IPS-20b (cell line): ENCODE results near the gene ATP1B3.

ENCODE experiments used
- H3K27ac ChIP-seq: one replicate; pipeline ENCODE4 v1.5.1; 2013; ENCODE audit warnings: low read length
- H3K27me3 ChIP-seq: 2 replicates; pipeline ENCODE4 v1.6.1; 2013; ENCODE audit warnings: mild to moderate bottlenecking, low read length, inconsistent platforms; ENCODE audit not compliant: insufficient read depth
- H3K36me3 ChIP-seq: 2 replicates; pipeline ENCODE4 v1.6.1; 2013; ENCODE audit warnings: low read depth, mild to moderate bottlenecking, inconsistent platforms, low read length, moderate library complexity; ENCODE audit not compliant: insufficient read depth
- H3K4me1 ChIP-seq: 2 replicates; pipeline ENCODE4 v1.6.1; 2013; ENCODE audit warnings: mild to moderate bottlenecking, control low read depth, inconsistent platforms, low read length, moderate library complexity; ENCODE audit not compliant: insufficient read depth
- H3K4me3 ChIP-seq: 2 replicates; pipeline ENCODE4 v1.5.1; 2013; ENCODE audit warnings: mild to moderate bottlenecking, low read length, inconsistent platforms
- H3K9ac ChIP-seq: 2 replicates; pipeline ENCODE4 v1.6.1; 2013; ENCODE audit warnings: low read depth, mild to moderate bottlenecking, inconsistent platforms, low read length, moderate library complexity
- H3K9me3 ChIP-seq: 2 replicates; pipeline ENCODE4 v1.6.1; 2013; ENCODE audit warnings: mild to moderate bottlenecking, low read depth, low read length, inconsistent platforms; ENCODE audit not compliant: insufficient read depth

The ATP1B3 gene

GRCh38 chr3:141876381-141876890, at the start of gene ATP1B3:
Gene ATP1B3 (plus strand): TSS chr3:141876643. CDS start chr3:141876802, 159 bp downstream.
- peak within 1 kb of the TSS; percentile 92 for H3K9ac ChIP-seq

GRCh38 chr3:141828487-141828886, 48.0 kb upstream of the ATP1B3 start:
- no peaks in the 10 kb centered on the region for H3K9me3 ChIP-seq
- H3K4me3 ChIP-seq = no peak overlapping the region
- H3K27ac ChIP-seq = no peak overlapping the region
- H3K36me3 ChIP-seq = no peaks in the 10 kb centered on the region
- no peak overlapping the region for H3K9ac ChIP-seq
- H3K27me3 ChIP-seq = no peaks in the 10 kb centered on the region
- H3K4me1 ChIP-seq = peaks cover 12% of the 10 kb centered on the region; the same call in 1 of the 2 replicates

More at GRCh38 chr3:141876381-141876890, at the start of gene ATP1B3:
- Histone ChIP-seq H3K4me1 (peaks cover 9% of the 10 kb centered on the region; the same call in 1 of the 2 replicates), H3K27ac (peak within 1 kb of the TSS; percentile 44), H3K36me3 (0 out of 2 replicates have a peak, but pooled peaks cover 4% of the 10 kb centered on the region), H3K9me3 (no peaks in the 10 kb centered on the region), H3K27me3 (no peaks in the 10 kb centered on the region), H3K4me3 (peak within 1 kb of the TSS; percentile 92)

GRCh38 chr3:141828890-141829289, 47.6 kb upstream of the ATP1B3 start:
- no peaks in the 10 kb centered on the region for H3K27me3 ChIP-seq
- peaks cover 12% of the 10 kb centered on the region; the same call in 1 of the 2 replicates for H3K4me1 ChIP-seq
- H3K9me3 ChIP-seq = no peaks in the 10 kb centered on the region
- no peak overlapping the region for H3K27ac ChIP-seq
- no peak overlapping the region for H3K4me3 ChIP-seq
- H3K36me3 ChIP-seq = no peaks in the 10 kb centered on the region
- no peak overlapping the region for H3K9ac ChIP-seq

- no peaks in the 10 kb centered on the region for H3K9me3 ChIP-seq
- H3K4me3 ChIP-seq = no peak overlapping the region
- no peaks in the 10 kb centered on the region for H3K36me3 ChIP-seq
- H3K9ac ChIP-seq = no peak overlapping the region
- H3K27me3 ChIP-seq = no peaks in the 10 kb centered on the region
- H3K4me1 ChIP-seq = peaks cover 12% of the 10 kb centered on the region; the same call in 1 of the 2 replicates
- H3K27ac ChIP-seq = no peak overlapping the region
Observed at GRCh38 chr3:141830508-141830907, 45.9 kb upstream of the ATP1B3 start.

GRCh38 chr3:141834292-141834691, 42.2 kb upstream of the ATP1B3 start:
- no peak overlapping the region for H3K27ac ChIP-seq
- H3K4me1 ChIP-seq = peaks cover 4% of the 10 kb centered on the region; the same call in 1 of the 2 replicates

GRCh38 chr3:141835557-141836229, 40.8 kb upstream of the ATP1B3 start:
- no peaks in the 10 kb centered on the region for H3K36me3 ChIP-seq
- no peaks in the 10 kb centered on the region for H3K27me3 ChIP-seq
- no peak overlapping the region for H3K4me3 ChIP-seq
- no peak overlapping the region for H3K27ac ChIP-seq
- H3K9ac ChIP-seq = no peak overlapping the region
- H3K4me1 ChIP-seq = peaks cover 5% of the 10 kb centered on the region; the same call in 1 of the 2 replicates
- no peaks in the 10 kb centered on the region for H3K9me3 ChIP-seq

More at GRCh38 chr3:141834292-141834691, 42.2 kb upstream of the ATP1B3 start:
- H3K4me3 ChIP-seq = no peak overlapping the region
- no peak overlapping the region for H3K9ac ChIP-seq
- no peaks in the 10 kb centered on the region for H3K27me3 ChIP-seq
- no peaks in the 10 kb centered on the region for H3K36me3 ChIP-seq
- no peaks in the 10 kb centered on the region for H3K9me3 ChIP-seq

- H3K4me3 ChIP-seq = no peak overlapping the region
- no peaks in the 10 kb centered on the region for H3K9me3 ChIP-seq
- H3K27me3 ChIP-seq = no peaks in the 10 kb centered on the region
- peaks cover 8% of the 10 kb centered on the region; the same call in 1 of the 2 replicates for H3K4me1 ChIP-seq
- H3K27ac ChIP-seq = no peak overlapping the region
- no peaks in the 10 kb centered on the region for H3K36me3 ChIP-seq
- H3K9ac ChIP-seq = no peak overlapping the region
Observed at GRCh38 chr3:141839389-141839788, 37.1 kb upstream of the ATP1B3 start.

GRCh38 chr3:141840737-141841544, 35.5 kb upstream of the ATP1B3 start:
- Histone ChIP-seq H3K9ac (no peak overlapping the region), H3K27me3 (no peaks in the 10 kb centered on the region), H3K36me3 (no peaks in the 10 kb centered on the region), H3K27ac (no peak overlapping the region), H3K9me3 (no peaks in the 10 kb centered on the region), H3K4me3 (no peak overlapping the region), H3K4me1 (peaks cover 8% of the 10 kb centered on the region; the same call in 1 of the 2 replicates)

GRCh38 chr3:141844108-141844507, 32.3 kb upstream of the ATP1B3 start:
- Histone ChIP-seq H3K4me3 (no peak overlapping the region), H3K27me3 (no peaks in the 10 kb centered on the region), H3K27ac (no peak overlapping the region), H3K9me3 (no peaks in the 10 kb centered on the region), H3K9ac (no peak overlapping the region), H3K4me1 (peaks cover 8% of the 10 kb centered on the region; the same call in 1 of the 2 replicates), H3K36me3 (no peaks in the 10 kb centered on the region)

- Histone ChIP-seq H3K9me3 (no peaks in the 10 kb centered on the region), H3K27me3 (no peaks in the 10 kb centered on the region), H3K9ac (no peak overlapping the region), H3K27ac (no peak overlapping the region), H3K4me1 (peaks cover 8% of the 10 kb centered on the region; the same call in 1 of the 2 replicates), H3K4me3 (no peak overlapping the region), H3K36me3 (no peaks in the 10 kb centered on the region)
Observed at GRCh38 chr3:141844812-141845211, 31.6 kb upstream of the ATP1B3 start.

- Histone ChIP-seq H3K9me3 (no peaks in the 10 kb centered on the region), H3K27ac (no peak overlapping the region), H3K36me3 (no peaks in the 10 kb centered on the region), H3K4me1 (peaks cover 8% of the 10 kb centered on the region; the same call in 1 of the 2 replicates), H3K4me3 (no peak overlapping the region), H3K27me3 (no peaks in the 10 kb centered on the region), H3K9ac (no peak overlapping the region)
Observed at GRCh38 chr3:141845407-141846049, 30.9 kb upstream of the ATP1B3 start.
